Thoracic aorta (tissue), 2 donors: Measurements from ENCODE around the gene DAGLB. TPM values are rescaled to one million over a fixed set of nuclear protein-coding genes. Genes with fewer than 3 reads are reported as not detected.

Experiments used
- ATAC-seq: fragments of 150-250 bp; one replicate; pipeline ENCODE4 v1.8.0; 2017; ENCODE audit warnings: low read depth; ENCODE audit not compliant: insufficient number of reproducible peaks, low FRiP score
- DNase-seq: peaks from one replicate; pipeline ENCODE4 v3.0.0-alpha.2; 2020; ENCODE audit warnings: low spot score
- H3K27ac ChIP-seq, 2 donors: fragments of 200-600 bp; sonication (generic); 1 replicate in 1 of 2; 2 replicates in 1 of 2; pipeline ENCODE4 v1.5.1; 2016; ENCODE audit warnings: mild to moderate bottlenecking in 2 of 2, moderate library complexity in 2 of 2
- H3K27me3 ChIP-seq: fragments of 200-600 bp; sonication (generic); replicated peaks from 2 replicates; pipeline ENCODE4 v1.6.0; 2016; ENCODE audit warnings: mild to moderate bottlenecking; ENCODE audit not compliant: insufficient read depth
- H3K36me3 ChIP-seq: fragments of 200-600 bp; sonication (generic); one replicate; pipeline ENCODE4 v1.5.1; 2016
- H3K4me1 ChIP-seq, 2 donors: fragments of 200-600 bp; sonication (generic); 1 replicate in 1 of 2; 2 replicates in 1 of 2; pipeline versions ENCODE4 v1.5.1 to v1.6.0; 2016; ENCODE audit warnings: low read depth in 2 of 2, mild to moderate bottlenecking in 1 of 2; ENCODE audit not compliant: control insufficient read depth in 1 of 2
- H3K4me3 ChIP-seq: fragments of 200-600 bp; sonication (generic); 2 replicates; pipeline ENCODE4 v1.5.1; 2016; ENCODE audit warnings: mild to moderate bottlenecking
- H3K9me3 ChIP-seq: fragments of 200-600 bp; sonication (generic); 2 replicates; pipeline ENCODE4 v1.5.1; 2016
- CTCF ChIP-seq: fragments of 200-600 bp; sonication (generic); IDR thresholded peaks from one replicate; pipeline ENCODE4 v1.5.1; 2019; ENCODE audit warnings: antibody characterized with exemption
- total RNA-seq, 2 donors: library from RNA; depleted of rRNA; stranded (reverse); fragments of >200 nt; gene quantifications; one replicate each; pipeline versions ENCODE4 v1.1.0 to v1.2.3, GENCODE V29; 2016

DAGLB gene
- total RNA-seq, 2 donors from 2014 or later = 16.5 to 28.6 TPM

GRCh38 chr7:6482743-6483119 lies 35.0 kb upstream of the DAGLB start:
- Histone ChIP-seq H3K9me3 (no peaks in the 10 kb centered on the region), H3K27ac (peak overlapping the region; percentile 85 to 88), H3K4me1 (peaks cover 31 to 55% of the 10 kb centered on the region in 2 donors), H3K36me3 (no peaks in the 10 kb centered on the region), H3K27me3 (no peaks in the 10 kb centered on the region), H3K4me3 (peak overlapping the region; percentile 77)
- ATAC-seq (no peak), DNase-seq (no peak)
- no peak for TF ChIP-seq CTCF

DNA sequence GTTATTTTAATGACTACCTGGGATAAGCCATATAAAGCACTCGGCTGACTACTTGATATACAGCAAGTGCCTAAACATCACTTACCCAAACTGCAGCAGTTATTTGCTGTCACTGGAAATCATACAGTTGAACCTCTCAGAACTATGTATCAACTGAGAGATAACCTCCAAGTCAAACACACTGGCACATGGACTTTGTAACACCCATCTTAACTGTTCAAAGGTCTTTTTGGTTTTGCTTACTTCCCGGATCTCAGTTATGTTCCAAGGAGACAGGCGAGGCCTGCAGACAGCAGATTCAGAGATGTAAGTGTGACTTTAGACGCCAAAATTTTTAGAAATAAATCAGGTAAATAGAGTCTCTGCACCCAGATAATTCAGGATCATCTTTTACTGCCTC lies 34.6 kb upstream of the DAGLB start:
- H3K36me3 ChIP-seq = no peaks in the 10 kb centered on the region
- H3K4me3 ChIP-seq = peak overlapping the region; percentile 77
- DNase-seq (no peak), ATAC-seq (no peak)
- no peaks in the 10 kb centered on the region for H3K27me3 ChIP-seq
- peaks cover 31 to 59% of the 10 kb centered on the region in 2 donors for H3K4me1 ChIP-seq
- no peaks in the 10 kb centered on the region for H3K9me3 ChIP-seq
- H3K27ac ChIP-seq = no peak overlapping the region
- TF ChIP-seq CTCF = no peak

DNA sequence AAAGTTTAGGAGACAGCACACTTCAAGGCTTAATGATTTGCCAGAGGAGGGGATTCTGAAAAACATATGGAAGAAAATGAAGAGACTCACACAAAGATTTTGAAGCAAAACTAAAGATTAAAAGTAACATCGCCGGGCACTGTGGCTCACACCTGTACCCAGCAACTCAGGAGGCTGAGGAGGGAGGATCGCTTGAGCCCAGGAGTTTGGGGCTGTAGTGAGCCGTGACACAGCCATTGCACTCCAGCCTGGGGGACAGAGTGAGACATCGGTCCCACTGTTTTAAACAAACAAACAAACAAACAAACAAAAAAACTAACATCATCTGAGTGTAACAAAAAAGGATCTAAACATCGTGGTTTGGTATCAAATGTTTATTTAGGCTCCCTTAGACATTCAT lies 33.7 kb upstream of the DAGLB start:
- H3K27me3 ChIP-seq = no peaks in the 10 kb centered on the region
- peak overlapping the region; percentile 77 for H3K4me3 ChIP-seq
- no peak for TF ChIP-seq CTCF
- H3K9me3 ChIP-seq = no peaks in the 10 kb centered on the region
- ATAC-seq (no peak), DNase-seq (no peak)
- H3K27ac ChIP-seq = peak overlapping the region in 1 of 2 donors; percentile 28
- no peaks in the 10 kb centered on the region for H3K36me3 ChIP-seq
- H3K4me1 ChIP-seq = peaks cover 37 to 68% of the 10 kb centered on the region in 2 donors

DNA sequence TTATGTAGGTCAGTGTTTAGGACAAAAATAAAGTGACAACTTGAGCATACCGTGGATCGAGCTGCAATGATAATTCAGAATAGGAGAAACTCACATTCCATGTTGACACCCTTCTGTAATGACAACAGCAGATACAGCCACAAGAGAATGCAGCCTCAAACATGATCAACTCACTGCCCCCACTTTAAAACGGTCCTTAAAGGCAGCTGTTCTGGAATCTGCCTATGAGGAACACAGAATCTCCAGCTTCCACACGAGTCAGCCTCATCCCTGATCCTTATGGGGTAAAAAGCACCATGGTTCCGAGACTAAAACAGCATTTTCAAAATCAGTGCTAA lies 32.5 kb upstream of the DAGLB start:
- ATAC-seq (no peak), DNase-seq (no peak)
- H3K27me3 ChIP-seq = no peaks in the 10 kb centered on the region
- peaks cover 37 to 79% of the 10 kb centered on the region in 2 donors for H3K4me1 ChIP-seq
- TF ChIP-seq CTCF = no peak
- no peaks in the 10 kb centered on the region for H3K9me3 ChIP-seq
- H3K4me3 ChIP-seq = peak overlapping the region; percentile 77
- H3K36me3 ChIP-seq = no peaks in the 10 kb centered on the region
- H3K27ac ChIP-seq = peak overlapping the region in 1 of 2 donors; percentile 41

GRCh38 chr7:6479067-6479466 lies 31.3 kb upstream of the DAGLB start:
- H3K27ac ChIP-seq = no peak overlapping the region
- DNase-seq = no peak
- H3K4me1 ChIP-seq = peaks cover 33 to 79% of the 10 kb centered on the region in 2 donors
- no peak overlapping the region for H3K4me3 ChIP-seq
- no peak for TF ChIP-seq CTCF
- no peak for ATAC-seq
- H3K9me3 ChIP-seq = no peaks in the 10 kb centered on the region
- no peaks in the 10 kb centered on the region for H3K27me3 ChIP-seq
- H3K36me3 ChIP-seq = no peaks in the 10 kb centered on the region
